ENCODE measurements around the gene XPC.

The XPC gene

DNA sequence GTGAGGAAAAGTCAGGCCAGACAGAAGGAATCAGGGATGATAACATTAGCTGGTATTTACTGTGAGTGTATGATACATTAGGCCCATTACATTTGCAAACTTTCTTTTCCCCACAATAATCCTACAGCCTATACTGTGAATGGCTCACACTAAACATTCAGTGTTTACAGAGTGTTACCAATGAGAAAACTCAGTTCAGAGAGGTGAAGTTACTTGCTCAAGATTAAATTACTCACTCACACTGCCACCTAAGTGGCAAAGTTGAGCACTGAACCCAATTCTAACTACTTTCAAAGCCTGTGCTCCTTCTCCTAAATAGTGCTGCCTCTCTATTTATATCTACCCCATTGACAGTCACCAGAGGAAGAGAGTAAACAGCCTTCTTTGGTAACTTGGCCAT is 8.5 kb downstream of the XPC start:
- no peak for DNase-seq

DNA sequence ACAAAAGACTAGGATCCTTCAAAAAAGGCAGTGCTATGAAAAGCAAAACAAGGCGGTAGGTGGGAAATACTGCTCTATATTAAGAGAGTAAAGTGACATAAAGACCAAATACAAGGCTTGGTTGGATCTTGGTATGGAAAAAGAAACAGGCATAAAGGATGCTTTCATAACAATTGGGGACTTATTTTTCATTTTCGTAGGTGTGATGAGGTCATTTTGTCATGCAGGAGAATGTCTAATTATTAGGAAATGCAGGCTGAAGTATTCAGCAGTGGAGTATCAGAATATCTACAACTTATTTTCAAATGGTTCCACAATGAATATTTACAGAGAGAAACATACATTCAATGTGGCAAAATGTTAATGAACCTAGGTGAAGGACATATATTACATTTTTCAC is 9.0 kb downstream of the XPC start:
- no peak for DNase-seq

DNA sequence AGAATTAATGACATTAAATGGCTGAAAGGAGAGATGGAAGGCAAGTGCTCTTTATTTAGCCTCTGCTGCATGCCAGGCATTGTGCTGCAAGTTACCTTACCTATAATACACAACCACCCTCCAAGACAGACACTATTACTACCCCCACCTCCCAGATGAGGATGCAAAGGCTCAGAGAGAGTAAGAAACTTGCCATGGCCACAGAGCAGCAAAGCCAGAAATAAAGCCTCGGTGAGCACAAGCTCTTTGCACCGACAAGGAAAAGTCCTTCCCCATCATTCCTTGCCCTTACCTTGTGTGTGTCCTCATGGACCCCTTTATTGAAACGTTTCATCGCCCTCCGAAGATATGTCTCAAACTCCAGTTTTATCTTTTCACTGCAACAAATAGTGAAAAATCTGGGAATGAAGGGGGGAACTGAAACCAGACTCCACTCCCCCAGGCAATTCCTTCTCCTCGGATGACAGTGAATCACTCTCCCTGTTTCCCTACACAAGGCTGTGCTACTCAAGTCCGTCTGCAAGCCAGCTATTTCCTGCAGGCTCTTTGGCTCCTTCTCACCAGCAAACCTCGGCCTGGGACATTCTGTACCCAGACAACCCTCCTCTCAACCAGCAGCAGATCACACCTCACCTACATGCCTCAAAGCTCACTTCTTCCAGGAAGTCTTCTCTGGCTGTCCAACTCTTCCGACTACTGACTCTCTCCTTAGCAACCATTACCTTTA is 11.4 kb downstream of the XPC start:
- no peak for DNase-seq

DNA sequence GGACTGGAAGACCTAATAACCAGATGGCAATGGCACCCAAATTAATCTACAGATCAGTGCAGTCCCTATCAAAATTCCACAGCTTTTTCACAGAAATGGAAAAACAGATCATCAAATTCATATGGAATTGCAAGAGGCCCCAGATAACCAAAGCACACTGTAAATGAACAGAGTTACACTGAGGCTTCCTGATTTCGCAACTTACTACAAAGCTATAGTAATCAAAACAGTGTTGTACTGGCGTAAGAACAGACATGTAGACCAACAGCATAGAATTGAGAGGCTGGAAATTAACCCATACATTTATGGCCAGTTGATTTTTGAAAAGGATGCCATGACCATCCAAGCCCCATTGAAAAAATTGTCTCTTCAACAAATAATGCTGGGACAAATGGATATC is 16.2 kb downstream of the XPC start:
- no peak for DNase-seq

DNA sequence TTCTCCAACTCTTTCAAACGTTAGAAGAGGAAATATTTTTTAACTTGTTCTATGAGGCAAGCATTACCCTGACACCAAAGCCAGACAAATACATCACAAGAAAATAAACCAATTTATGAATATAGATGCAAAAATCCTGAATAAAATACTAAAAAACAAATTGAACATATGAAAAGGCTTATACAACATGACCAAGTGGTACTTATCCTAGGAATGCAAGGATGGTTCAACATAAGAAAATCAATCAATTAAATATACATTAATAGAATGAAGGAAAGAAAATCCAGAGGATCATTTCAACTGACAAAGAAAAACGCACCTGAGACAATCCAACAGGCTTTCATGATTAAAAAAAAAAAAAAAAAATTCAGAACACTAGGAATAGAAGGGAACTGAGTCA is 17.1 kb downstream of the XPC start:
- DNase-seq: no peak

DNA sequence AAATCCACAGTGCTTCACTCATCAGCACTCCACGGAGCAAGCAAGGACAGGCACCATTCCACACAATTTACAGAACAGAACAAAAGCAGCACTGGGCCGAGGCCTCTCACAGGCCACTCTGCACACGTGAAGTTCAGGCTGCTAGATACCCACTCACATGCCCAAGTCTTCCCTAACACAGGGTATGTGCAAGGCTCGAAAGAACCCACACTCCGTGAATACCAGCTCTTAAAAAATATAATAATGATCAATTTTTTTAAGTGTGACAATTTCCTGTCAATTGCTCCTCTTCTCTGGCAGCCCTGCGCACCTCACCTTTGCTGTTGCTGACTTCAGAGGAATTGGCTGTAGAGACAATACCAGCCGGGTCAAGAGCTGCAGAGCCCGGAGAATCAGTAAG is 19.0 kb downstream of the XPC start:
- no peak for DNase-seq

DNA sequence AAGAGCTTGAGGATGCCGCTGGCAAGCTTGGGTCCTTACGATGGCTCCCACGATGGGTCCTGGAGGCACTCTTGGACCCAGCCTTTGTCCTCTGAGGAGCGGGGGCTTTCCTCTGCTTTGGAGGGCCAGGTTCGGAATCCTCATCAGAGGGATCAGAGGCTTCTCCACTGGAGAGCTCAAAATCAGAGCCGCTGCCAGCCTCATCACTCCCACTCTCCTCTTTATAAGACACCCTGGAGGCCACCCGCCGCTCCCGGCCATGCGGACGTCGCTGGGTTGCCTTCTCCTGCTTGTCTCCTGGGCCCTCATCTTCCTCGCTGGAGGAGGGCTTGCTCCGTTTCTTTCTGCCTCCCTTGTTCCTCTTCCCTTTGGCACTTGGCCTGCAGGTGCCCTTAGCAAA is 20.0 kb downstream of the XPC start:
- DNase-seq: no peak

DNA sequence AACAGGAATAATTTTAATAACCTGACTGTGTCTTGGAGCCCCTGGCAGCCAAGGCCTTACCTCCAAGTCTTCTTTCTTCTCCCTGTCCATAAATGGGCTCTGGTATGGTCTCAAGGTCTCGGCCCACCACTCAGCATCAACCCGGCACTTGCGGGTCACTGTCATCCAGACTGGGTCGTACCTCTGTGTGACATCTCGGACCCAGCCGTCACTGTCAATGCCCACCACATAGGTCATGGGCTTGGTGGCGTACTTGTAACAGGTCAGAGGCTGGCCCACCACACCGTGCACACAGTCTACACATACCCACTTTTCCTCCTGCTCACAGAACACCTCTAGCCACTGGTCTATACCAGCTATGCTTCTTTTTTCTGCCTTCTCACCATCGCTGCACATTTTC is 20.4 kb downstream of the XPC start:
- DNase-seq: no peak

DNA sequence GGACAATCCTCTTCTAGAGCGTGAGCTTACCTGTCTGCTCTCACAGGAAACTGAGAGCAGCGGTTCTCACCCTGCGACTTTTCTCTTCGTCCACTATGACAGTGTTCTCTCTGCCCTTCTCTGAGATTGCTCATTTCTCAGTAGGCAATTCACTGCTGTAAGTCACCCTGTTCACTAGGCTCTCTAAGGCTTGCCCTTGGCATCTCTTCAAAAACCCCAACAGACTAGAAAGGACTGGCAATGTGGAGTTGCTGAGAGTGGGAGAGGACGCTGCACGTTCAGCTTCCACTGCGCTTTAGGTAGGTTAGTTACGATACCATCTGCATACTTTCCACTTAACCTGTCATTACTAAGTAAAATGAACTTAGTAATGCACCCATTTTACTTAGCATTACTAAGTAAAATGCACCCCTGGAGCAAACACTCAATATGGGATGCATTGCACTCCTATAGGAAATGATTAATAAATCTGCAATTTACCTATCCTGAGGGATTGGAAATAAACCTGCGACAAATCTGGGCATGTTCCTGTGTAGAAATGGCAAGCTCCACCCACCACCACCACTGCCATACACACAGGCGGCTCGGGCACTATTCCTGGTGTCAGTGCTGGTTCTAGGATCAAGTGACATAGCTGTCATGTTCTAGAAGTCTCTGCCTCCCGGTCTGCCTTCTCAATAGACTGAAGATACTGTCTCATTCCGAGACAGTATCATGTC is 21.4 kb downstream of the XPC start:
- DNase-seq: no peak

DNA sequence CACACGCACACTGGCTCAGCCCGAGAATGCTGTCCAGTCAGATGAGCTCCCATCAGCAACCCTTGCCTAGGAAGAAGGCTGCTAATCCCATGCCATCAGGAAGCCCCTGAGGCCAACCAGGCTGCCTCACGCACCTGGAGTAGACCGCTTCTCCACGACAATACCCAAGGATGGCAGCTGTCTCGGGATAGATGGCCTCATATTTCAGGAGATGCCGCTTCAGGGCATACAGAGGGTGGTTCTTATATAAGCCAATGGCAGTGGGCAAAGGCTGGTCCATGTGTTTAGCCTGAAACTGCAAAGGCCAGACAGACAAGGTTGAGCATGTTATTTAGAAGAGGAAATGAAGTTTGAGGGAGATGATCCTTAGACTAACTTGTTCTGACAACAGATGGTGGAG is 22.2 kb downstream of the XPC start:
- DNase-seq: no peak

DNA sequence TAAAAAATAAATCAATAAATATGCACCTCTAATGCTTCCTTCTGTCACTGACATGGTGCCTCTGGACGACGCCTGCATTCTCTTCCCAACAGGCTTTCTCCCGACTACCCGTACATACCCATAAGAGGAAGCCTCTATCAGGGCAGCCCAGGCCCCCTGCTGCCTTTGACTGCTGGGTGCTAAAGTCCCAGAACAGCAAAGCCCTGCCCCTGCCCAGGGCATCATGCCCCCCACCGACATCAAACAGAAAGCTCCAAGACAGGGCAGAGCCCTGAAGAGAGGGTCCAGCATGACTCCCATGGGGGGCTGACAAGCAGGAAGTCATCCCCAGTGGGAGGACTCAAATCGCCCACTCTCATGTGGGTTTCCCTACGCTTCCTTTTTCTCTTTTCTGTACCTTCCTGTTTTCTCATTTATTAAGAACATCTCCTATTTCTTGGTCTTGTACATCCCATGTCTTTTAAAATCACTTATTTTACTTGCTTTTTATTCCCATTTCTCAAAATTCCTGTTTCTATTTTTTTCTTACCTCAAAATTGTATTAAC is 23.4 kb downstream of the XPC start:
- DNase-seq: no peak

DNA sequence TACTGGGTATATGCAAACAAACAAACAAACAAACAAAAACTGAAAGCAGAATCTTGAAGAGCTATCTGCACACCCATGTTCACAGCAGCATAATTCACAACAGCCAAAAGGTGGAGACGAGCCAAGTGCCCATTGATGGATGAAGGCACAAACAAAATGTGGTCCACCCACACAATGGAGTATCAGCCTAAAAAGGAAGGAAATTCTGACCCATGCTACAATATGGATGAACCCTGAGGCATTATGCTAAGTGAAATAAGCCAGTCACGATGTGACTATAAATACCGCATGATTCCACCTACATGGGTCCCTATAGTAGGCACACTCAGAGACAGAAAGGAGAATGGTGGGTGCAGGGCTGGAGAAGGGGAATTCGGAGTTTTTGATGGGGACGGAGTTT is 24.1 kb downstream of the XPC start:
- DNase-seq: no peak

DNA sequence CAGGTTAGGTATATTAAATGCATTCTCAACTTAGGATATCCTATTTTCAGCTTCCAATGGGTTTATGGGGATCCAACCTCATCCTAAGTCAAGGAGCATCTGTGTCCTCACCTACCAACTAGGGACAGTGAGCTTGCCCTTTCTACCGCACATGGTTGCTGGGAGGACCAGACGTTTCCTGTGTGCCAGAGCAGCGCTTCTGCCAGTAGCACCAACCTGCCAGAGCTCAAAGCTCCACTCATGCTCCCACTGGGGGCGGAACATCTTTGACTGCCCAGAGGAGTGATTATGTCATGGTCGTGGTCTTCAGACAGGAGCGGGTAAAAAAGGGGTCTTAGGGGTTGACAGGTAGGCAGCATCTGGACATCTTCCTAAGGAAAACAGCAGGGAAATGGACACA is 24.7 kb downstream of the XPC start:
- DNase-seq: no peak

DNA sequence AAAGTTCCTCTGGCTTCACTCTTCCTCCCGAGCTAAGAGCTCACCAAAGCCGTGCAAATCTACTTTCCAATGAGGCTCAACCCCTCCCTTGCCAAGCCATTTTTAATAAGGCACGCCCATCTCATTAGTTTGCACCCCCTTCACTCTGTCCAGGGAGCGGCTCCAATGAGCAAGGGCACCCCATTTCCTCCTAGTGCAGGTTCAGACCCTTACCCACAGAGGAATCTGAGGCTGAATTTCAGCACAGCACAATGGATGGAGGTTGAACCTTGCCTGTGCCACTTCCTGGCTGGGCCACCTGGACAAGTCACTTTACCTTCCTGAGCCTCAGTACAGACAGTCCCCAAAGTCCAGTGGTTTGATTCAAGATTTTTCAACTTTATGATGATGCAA is 25.4 kb downstream of the XPC start:
- no peak for DNase-seq

DNA sequence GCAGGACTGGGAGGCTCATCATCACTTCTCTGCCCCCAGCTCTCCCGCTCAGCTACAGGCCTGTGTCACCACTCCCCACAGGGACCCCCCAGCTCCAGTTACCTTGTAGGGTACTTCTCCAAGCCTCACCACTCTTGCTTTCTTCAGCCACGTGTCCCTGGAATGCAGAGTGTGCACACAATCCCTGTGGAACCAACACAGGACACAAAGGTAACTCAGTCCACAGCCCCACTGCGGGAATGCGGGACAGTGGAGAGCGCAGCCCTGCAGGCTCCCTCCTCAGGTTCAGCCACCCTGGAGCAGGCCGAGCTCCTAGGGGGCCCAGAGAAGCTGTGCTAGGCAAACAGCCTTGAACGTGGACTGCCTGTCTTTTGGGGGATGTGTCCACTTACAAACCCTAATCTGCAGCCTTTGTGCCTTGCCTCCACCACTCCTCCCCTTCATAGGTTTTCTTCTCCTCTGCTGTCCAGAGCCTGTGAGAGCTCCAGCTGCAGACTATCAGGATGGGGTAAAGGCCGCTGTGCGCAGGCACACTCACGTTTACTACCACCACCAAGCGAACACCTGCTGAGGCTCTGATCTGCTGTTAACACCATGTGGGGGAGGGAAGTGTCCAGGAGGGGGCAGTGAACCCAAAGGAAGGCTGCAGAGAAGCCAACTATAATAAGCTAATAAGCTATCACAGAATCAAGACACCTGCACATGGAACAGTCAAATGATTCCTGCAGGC is 26.0 kb downstream of the XPC start:
- no peak for DNase-seq

DNA sequence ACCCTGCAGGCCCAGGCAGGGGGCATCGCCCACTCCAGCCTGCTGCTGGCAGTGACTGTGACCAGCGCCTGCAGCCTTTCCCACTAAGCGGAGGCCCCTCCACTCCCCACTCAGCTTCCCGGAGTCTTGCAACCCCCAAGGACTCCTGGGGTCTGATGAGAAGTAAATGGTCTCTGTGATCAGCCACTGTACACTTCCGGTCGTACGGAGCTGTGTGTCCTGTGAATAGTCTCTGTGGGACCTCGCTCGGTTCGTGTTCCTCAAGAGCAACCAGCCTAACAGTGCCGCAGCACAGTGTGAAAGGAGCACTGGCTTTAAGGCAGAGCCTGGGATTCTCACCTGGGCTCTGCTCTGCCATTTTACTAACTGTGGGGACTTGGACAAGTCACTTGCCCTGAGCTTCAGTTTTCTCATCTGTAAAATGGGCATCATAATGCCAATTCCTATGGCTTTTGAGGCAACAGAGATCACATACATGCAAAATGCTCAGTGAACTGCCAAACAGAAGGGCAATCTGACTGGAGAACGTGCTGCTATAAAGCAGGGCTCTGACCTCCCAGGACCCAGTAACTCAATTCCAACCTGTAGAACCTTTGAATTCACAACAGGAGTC is 26.8 kb downstream of the XPC start:
- DNase-seq: no peak

DNA sequence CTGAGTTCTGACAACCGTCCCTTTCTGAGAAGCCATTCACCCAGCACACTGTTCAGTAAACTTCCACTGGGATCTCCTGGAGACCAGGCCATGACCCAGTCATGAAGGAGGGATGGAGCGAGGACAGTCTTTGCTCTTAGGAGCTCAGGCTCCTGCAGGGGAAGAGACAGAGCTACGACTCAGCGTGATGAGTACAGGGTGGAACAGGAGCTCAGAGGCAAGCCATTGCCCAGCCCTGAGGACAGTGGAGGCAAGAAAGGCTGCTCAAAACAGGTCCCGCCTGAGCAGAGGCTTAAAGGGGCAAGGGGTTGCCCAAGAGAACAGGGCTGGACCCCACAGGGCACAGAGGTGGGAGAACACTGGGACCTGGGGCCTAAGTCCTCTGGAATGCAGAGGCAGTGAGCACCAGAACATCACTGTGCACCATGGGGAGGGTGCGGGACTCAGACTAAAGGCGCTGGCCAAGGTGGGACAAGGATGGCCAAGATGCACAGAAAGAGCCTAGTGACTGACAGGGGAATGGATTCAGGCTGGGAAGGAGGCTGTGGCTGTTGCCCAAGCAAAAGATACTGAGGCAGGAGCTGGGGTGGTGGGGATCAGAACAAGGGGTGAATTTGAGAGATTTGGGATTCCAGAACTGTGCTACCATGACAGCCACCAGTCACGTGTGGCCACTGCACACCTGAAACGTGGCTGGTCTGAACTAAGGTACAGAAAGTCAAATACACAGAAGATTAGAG is 27.7 kb downstream of the XPC start:
- no peak for DNase-seq

DNA sequence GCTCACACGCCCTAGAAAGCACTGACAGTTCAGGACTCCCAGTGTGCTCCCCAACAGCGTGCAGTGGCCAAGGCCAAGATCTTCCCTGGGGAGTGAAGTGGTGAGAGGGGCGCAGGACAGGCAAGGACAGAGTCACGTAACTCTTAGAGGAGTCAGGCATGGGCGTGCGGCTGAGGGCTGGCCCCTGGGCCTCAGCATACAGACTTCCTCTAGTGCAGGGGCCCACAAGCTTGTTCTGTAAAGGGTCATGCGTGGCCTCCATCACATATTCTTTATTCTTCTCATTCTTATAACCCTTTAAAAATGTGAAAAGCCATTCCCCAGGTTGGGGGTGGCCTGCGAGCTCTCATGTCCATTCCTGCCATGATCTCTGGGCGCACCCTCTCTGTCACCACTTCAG is 28.3 kb downstream of the XPC start:
- DNase-seq: no peak

DNA sequence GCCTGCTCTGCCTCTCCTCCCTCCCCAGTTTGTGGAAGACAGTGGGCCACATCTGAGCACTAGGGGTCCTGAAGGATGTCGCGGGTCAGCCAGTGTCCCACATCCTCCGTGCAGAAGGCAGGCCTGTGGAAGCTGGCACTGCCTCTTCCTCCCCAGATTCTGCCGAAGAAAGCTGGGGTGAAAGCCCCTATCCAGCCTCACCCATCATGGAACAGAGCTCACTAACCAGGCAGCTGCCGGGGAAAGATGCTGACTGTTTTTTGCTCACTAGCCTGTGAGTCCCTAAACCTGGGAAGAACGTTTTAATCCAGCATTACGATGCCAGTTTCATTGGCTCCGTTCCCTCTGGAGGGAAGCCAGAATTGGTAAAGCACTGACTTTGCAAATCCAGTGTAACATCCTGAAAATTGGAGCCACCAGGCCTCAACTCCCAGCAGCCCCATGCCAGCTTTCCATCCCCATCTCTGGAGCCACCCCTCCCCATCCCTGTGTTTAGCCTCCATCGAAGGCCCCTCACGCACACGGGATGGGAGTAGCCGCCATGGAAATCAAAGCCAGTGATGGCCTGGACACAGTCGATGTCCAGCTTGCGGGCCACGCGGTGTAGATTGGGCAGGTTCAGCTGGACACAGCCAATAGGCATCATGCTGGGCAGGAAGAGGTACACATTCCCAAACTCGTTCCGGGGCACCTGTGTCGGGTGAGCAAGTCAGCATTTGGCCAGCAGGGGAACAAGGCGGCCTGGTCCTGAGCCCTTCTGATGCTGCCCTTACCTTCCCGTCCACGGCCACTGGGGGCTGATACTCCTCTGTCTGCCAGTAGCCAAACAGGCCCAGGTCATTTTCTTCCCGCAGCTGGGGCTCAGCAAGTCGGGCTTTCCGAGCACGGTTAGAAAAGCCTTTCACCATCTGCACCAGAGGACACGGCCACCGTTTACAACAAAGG is 30.1 kb downstream of the XPC start:
- no peak for DNase-seq

DNA sequence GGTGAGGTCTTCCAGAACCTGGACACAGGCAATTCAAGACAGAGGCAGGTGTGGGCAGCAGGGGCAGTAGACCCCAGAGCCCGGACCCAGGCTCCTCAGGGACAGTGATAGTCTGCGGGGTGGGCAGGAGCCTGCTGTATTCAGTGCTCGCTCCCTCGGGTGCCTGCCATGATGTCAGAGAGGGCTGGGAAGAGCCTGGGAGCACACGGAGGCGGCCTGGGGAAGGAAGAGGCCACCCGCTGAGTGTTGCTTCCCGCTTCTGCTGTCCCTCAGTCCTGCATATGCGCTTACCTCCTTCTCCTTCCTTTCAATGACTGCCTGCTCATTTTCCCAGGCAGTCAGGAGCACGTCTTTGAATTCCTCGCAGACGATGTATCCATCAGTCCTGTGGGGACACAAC is 30.8 kb downstream of the XPC start:
- no peak for DNase-seq

DNA sequence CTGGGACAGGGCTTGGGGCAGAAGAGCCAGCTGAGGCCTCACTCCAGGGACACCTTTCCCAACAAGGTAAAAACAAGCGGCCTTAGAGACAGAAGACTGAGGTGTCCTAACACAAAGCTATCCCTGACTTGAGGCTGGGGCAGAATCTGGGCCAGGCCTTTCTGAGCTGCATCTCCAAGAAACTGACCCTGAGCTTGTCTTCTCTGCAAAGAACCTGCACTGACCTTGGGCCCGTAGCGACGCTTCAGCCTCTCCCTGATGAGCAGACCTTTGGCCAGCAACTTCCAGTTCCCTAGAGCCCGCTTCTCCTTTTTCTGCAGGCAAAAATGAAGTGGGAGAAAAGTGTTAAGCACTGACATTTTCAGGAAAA is 31.4 kb downstream of the XPC start:
- DNase-seq: no peak

All from GOT3 (cell line).